Jurkat, Clone E6-1 (cell line): ENCODE measurements around the gene FGF1.

Experiments used
- DNase-seq: peaks from one replicate; pipeline ENCODE4 v3.0.0-alpha.2; 2011; ENCODE audit warnings: low read depth, low spot score
- H3K4me3 ChIP-seq: 2 replicates; pipeline ENCODE4 v1.5.1; 2011; ENCODE audit warnings: mild to moderate bottlenecking, low read length, control low read depth, moderate library complexity

Gene FGF1

DNA sequence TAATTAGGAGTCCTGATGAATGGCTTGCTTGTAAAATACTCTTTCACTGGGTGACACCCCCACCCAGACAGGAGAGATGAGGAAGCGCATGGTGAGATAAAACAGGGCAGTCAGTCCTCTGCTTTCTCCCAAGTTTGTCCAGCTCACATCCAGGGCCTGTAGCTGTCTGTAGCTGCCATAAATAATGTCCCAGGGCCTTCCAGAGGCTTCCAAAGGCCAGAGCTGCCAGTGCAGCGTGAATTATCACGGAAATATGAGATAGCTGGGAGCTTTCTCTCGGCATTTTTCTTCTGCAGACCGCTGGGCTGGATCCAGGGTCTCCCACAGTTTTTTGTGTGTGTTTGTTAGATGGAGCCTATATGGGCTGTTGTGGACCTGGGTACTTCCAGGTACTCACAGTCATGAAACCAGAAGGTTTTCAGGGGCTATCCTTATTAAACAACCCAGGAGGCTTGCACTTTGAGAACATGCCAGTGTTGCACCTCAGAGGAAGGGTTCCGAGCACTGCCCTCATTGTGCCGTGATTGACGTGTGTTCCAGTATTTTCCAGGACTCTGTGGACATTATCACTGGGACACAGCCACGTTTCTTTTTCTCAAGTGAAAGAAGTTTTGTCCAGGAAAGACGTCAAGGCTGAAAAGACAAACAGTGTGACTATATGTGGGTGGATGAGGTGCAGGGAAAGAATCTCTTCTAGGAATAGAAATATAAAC lies 117.5 kb downstream of the FGF1 start:
- no peak for DNase-seq
- H3K4me3 ChIP-seq = no peak overlapping the region

GRCh38 chr5:142561486-142562097 lies 124.3 kb downstream of the FGF1 start:
- no peak overlapping the region for H3K4me3 ChIP-seq
- no peak for DNase-seq

GRCh38 chr5:142561029-142561428 lies 124.9 kb downstream of the FGF1 start:
- no peak for DNase-seq

DNA sequence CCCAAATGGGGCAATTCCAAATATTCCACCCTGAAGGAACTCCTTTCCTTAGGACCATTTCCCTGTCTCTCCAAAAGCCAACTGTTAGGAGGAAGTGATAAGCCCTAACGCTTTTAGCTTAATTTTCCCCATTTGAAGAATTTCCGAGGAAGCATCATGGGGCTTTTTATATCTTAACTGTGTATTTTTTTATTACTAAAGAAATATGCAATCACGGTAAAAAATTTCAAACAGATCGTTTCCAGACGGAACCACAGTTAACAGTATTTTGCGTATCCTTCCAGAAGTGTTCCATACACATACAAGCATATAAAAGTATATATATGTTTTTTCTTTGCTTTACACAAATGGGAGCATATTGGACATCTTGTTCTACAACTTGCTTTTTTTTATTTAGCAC lies 133.8 kb downstream of the FGF1 start:
- no peak for DNase-seq

More at GRCh38 chr5:142561029-142561428, 124.9 kb downstream of the FGF1 start:
- no peak overlapping the region for H3K4me3 ChIP-seq

GRCh38 chr5:142551338-142552067 lies 134.4 kb downstream of the FGF1 start:
- H3K4me3 ChIP-seq = no peak overlapping the region
- DNase-seq = no peak

More for the DNA sequence above, 133.8 kb downstream of the FGF1 start:
- H3K4me3 ChIP-seq = no peak overlapping the region

DNA sequence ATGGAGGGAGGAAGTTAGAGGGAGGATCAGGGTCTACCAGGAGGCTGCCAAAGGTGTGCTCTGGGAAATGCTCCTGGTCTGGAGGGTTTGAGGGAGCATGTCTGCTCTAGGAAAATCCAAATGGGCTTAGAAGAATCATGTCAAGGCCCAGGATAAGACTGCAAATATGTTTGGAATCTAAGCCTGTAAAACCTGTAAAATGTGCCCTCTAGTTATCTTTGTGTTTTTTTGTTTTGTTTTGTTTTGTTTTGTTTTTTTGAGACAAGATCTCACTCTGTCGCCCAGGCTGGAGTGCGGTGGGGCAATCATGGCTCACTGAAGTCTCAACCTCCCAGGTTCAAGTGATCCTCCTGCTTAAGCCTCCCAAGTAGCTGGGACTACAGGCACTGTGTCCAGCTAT lies 135.4 kb downstream of the FGF1 start:
- no peak overlapping the region for H3K4me3 ChIP-seq

GRCh38 chr5:142549834-142550233 lies 136.1 kb downstream of the FGF1 start:
- DNase-seq = no peak
- H3K4me3 ChIP-seq = no peak overlapping the region

More for the DNA sequence above, 135.4 kb downstream of the FGF1 start:
- DNase-seq = no peak

- DNase-seq = peak; percentile 69
- H3K4me3 ChIP-seq = no peak overlapping the region
Observed at GRCh38 chr5:142548739-142549275, 137.1 kb downstream of the FGF1 start.

DNA sequence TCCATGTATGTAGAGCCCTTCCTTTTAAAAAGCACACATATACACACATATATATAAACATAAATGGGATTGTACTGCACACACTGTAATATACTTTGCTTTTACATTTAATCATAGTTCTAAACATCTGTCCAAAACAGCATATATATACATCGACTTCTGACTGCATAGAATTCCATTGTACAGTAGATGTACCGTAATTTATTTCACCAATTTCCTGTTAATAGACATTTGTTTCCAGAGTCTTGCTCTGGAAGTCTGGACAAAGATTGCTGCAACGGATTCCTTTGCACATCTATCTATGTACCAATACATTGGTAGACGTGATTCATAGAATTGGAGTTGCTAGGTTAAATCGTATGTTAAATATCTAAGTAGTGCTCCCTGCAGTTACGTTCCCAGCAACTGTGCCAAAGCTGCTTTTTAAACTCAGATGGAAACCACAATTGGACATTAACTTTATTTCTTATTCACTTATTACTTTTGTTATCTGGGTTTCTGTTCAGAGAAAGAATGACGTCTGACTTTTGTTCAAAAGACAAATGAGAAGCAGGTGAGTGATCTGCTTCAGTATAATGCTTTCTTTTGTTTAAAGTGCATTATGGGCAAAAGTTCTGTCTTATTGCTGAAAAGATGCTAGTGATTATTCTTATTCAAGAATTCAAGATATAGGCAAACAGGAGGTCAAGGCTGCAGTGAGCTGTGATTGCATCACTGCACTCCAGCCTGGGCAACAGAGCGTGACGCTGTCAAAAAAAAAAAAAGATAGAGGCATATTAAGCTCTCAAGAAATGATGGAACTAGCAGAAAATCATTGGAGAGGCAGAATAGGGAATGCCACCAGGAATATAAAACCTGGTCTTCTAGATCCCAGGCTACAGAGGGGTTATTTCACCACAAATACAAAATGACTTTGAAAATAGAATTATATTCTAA lies 138.2 kb downstream of the FGF1 start:
- no peak for DNase-seq
- no peak overlapping the region for H3K4me3 ChIP-seq

DNA sequence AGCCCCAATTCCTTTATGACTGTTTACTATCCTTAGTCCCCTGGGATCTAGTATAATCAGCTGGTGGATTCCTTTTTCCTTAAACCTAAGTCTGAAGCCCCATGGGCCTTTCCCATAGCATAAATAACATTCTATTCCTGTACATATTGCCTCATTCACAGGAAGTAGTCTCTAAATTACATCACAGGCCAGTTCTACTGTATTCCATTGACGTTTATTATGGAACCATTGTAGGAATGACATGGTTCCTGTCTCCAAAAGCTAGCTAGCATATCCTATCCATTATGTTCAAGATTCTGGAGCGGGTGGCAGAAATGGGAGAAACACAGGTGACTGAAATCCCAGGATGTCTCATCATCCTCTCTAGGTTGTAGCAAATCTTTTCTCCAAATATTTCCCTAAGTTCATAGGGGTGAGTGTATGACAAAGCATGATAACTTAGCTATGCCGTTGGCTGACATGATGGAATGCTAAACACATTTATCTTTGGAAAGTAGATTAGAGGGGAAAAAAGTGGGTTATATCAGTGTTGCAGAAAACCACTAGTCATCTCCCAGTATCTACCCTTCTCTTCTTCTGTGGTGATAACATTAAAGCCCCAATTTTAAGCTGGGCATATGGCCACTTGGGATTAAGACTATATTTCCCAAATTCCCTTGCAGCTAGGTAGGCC lies 140.1 kb downstream of the FGF1 start:
- no peak overlapping the region for H3K4me3 ChIP-seq
- no peak for DNase-seq

DNA sequence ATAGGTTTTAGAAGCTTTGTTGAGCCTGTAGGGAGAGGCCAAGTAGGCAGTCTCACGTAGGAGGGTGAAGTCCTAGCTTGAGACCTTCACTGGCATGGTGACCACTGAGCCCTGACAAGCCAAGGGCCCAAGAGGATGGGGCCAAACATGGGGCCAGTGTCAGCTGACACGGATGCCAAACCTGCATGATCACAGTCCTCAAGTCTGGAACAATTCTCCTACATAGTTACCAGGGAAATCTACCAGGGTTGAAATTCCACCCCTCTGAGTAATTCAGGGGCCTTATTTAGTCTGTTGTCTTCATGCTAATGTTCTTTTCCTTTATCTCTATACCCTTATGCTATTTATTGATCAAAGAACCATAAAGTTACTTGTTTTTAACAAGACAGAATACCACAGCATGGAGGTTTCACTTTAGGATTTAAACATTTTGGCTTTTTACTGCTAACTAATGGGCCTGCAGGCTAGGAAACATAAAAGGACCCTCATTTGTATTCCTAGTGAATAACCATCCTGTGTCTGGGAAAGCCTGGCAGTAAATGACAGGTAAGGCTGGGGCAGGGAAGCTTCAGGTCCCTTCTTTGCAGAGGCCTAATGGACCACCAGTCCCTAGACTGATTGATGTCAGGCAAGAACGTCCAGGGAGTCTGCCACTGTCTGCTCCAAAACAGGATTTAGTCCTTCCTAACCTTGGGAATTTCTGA lies 140.8 kb downstream of the FGF1 start:
- no peak overlapping the region for H3K4me3 ChIP-seq
- no peak for DNase-seq

GRCh38 chr5:142544071-142544753 lies 141.7 kb downstream of the FGF1 start:
- DNase-seq = no peak
- no peak overlapping the region for H3K4me3 ChIP-seq

DNA sequence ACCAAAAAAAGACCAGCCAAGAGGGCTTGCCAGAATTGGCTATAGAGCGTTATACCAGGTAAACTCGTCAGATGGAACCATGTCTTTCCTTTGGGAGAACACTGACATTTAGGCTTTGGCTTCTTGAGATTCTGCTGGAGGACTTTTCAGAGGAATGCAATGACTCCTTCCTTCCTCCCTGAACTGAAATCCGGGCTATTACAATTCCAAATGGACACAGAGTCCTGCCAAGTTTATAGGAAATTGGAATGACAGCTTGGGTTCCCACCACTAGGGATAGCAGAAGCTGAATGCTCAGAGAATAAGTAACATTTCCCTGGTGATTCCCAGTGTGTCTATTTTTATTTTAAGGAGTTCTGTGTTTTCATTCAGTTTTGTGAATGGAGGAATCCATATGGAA lies 143.0 kb downstream of the FGF1 start:
- no peak for DNase-seq
- H3K4me3 ChIP-seq = no peak overlapping the region
